Mesenchymal stem cell (in vitro differentiated cells and primary cell): ENCODE data around the gene SLC25A19.
A peak's percentile ranks its signal among the peaks of the same experiment; 100 is the strongest.

ENCODE experiments used
- DNase-seq: peaks from one replicate; pipeline ENCODE4 v3.0.0-alpha.2; 2013
- H2AFZ ChIP-seq: one replicate; pipeline ENCODE4 v1.6.1; 2013; ENCODE audit warnings: low read depth, mild to moderate bottlenecking, control low read depth, inconsistent platforms, low read length, moderate library complexity
- H2AK5ac ChIP-seq: 2 replicates; pipeline ENCODE4 v1.6.1; 2013; ENCODE audit warnings: low read length, moderate library complexity, mild to moderate bottlenecking, inconsistent platforms; ENCODE audit not compliant: severe bottlenecking
- H2BK120ac ChIP-seq: one replicate; pipeline ENCODE4 v1.6.1; 2013; ENCODE audit warnings: low read depth, mild to moderate bottlenecking, inconsistent platforms, low read length, moderate library complexity
- H2BK12ac ChIP-seq, 2 experiments: one replicate each; pipeline ENCODE4 v1.6.1; 2013; ENCODE audit warnings: inconsistent platforms in 2 of 2, low read length in 2 of 2, mild to moderate bottlenecking in 2 of 2, moderate library complexity in 2 of 2, control low read depth in 1 of 2
- H2BK15ac ChIP-seq: one replicate; pipeline ENCODE4 v1.6.1; 2013; ENCODE audit warnings: mild to moderate bottlenecking, low read depth, inconsistent platforms; ENCODE audit not compliant: poor library complexity, severe bottlenecking
- H2BK5ac ChIP-seq: 2 replicates; pipeline ENCODE4 v1.6.1; 2013; ENCODE audit warnings: low read depth, mild to moderate bottlenecking, low read length, control low read depth, inconsistent platforms; ENCODE audit not compliant: poor library complexity, severe bottlenecking
- H3K14ac ChIP-seq, 2 experiments: one replicate each; pipeline ENCODE4 v1.6.1; 2013; ENCODE audit warnings: inconsistent platforms in 2 of 2, low read length in 2 of 2, control low read depth in 1 of 2, mild to moderate bottlenecking in 1 of 2, moderate library complexity in 1 of 2
- H3K18ac ChIP-seq, 2 experiments: one replicate each; pipeline ENCODE4 v1.6.1; 2013; ENCODE audit warnings: inconsistent platforms in 2 of 2, low read length in 2 of 2, control low read depth in 1 of 2, low read depth in 1 of 2, mild to moderate bottlenecking in 1 of 2
- H3K23ac ChIP-seq, 2 experiments: one replicate each; pipeline ENCODE4 v1.6.1; 2013; ENCODE audit warnings: inconsistent platforms in 2 of 2, low read length in 2 of 2, mild to moderate bottlenecking in 2 of 2, moderate library complexity in 2 of 2, control low read depth in 1 of 2
- H3K27ac ChIP-seq: 2 replicates; pipeline ENCODE4 v1.5.1; 2013; ENCODE audit warnings: mild to moderate bottlenecking, moderate library complexity, low read length, control low read depth, inconsistent platforms; ENCODE audit not compliant: poor library complexity, severe bottlenecking
- H3K27me3 ChIP-seq, 2 experiments: 2 replicates each; pipeline versions ENCODE4 v1.6.1 to v1.7.0; 2013; ENCODE audit warnings: low read length in 2 of 2, mild to moderate bottlenecking in 2 of 2, moderate library complexity in 2 of 2, control low read depth in 1 of 2, inconsistent platforms in 1 of 2; ENCODE audit not compliant: control insufficient read depth in 1 of 2, insufficient read depth in 1 of 2
- H3K36me3 ChIP-seq, 2 experiments: 2 replicates each; pipeline versions ENCODE4 v1.6.1 to v1.7.0; 2013; ENCODE audit warnings: low read length in 2 of 2, control low read depth in 1 of 2, inconsistent platforms in 1 of 2, low read depth in 1 of 2, mild to moderate bottlenecking in 1 of 2; ENCODE audit not compliant: insufficient read depth in 2 of 2, control insufficient read depth in 1 of 2
- H3K4ac ChIP-seq, 2 experiments: one replicate each; pipeline ENCODE4 v1.6.1; 2013; ENCODE audit warnings: inconsistent platforms in 2 of 2, low read length in 2 of 2, mild to moderate bottlenecking in 2 of 2, moderate library complexity in 2 of 2, control low read depth in 1 of 2, low read depth in 1 of 2
- H3K4me1 ChIP-seq: 2 replicates; pipeline ENCODE4 v1.6.1; 2013; ENCODE audit warnings: low read depth, low read length, control low read depth; ENCODE audit not compliant: control insufficient read depth, insufficient read depth
- H3K4me2 ChIP-seq: 2 replicates; pipeline ENCODE4 v1.6.1; 2013; ENCODE audit warnings: low read length, mild to moderate bottlenecking, inconsistent platforms; ENCODE audit not compliant: poor library complexity, severe bottlenecking
- H3K4me3 ChIP-seq, 2 experiments: 2 replicates each; pipeline versions ENCODE4 v1.5.1 to v1.7.0; 2013; ENCODE audit warnings: low read length in 2 of 2, mild to moderate bottlenecking in 2 of 2, control low read depth in 1 of 2, low read depth in 1 of 2; ENCODE audit not compliant: insufficient read depth in 1 of 2
- H3K79me1 ChIP-seq: replicated peaks from 2 replicates; pipeline ENCODE4 v1.6.1; 2013; ENCODE audit warnings: mild to moderate bottlenecking, control low read depth, low read length, inconsistent platforms; ENCODE audit not compliant: poor library complexity, severe bottlenecking
- H3K9ac ChIP-seq: 2 replicates; pipeline ENCODE4 v1.7.0; 2013; ENCODE audit warnings: mild to moderate bottlenecking, low read length, moderate library complexity
- H3K9me3 ChIP-seq: 2 replicates; pipeline ENCODE4 v1.7.0; 2013; ENCODE audit warnings: mild to moderate bottlenecking, low read length; ENCODE audit not compliant: control insufficient read depth
- H4K8ac ChIP-seq: one replicate; pipeline ENCODE4 v1.6.1; 2013; ENCODE audit warnings: inconsistent platforms, mild to moderate bottlenecking, low read length, moderate library complexity
- H4K91ac ChIP-seq: one replicate; pipeline ENCODE4 v1.6.1; 2013; ENCODE audit warnings: mild to moderate bottlenecking, low read length, inconsistent platforms
- WGBS: methylation state at CpG from one replicate; pipeline ENCODE4 v1.1.7; 2013; ENCODE audit warnings: mixed read lengths; 5-methylcytosine and 5-hydroxymethylcytosine counted together

The SLC25A19 gene

DNA sequence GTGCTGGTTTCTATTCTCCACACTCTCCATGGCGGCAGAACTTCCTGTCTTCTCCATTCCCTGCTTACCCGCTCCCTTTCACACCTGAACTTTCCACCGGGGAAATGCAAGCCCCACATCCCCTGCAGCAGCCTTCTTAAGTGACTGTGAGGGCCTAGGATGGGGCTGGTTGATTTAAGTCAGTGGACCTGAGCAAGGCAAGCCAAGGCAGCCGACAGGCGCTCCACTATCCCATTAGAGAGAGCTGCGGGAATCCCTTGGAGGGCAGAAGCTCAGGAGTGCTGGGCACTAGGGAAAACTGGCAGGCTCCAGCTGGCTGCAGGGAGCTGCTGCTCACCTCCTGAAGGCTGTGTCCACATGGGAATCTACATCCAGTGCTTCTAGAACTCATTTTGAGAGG, 36.1 kb upstream of the SLC25A19 start:
- no peak for DNase-seq

GRCh38 chr17:75321506-75321905, 32.3 kb upstream of the SLC25A19 start:
- no peak overlapping the region for H2BK120ac ChIP-seq
- 92% methylated on average over 10 of the region's 10 CpGs for WGBS

More for the DNA sequence above, 36.1 kb upstream of the SLC25A19 start:
- H3K27me3 ChIP-seq, result no peaks in the 10 kb centered on the region
- no peak overlapping the region for H3K14ac ChIP-seq
- no peak overlapping the region for H2BK120ac ChIP-seq
- H3K4me3 ChIP-seq, result no peak overlapping the region
- no peak overlapping the region for H2AK5ac ChIP-seq
- no peak overlapping the region for H3K4me2 ChIP-seq
- H2BK5ac ChIP-seq, result no peak overlapping the region
- WGBS, result 97% methylated on average over 5 of the region's 6 CpGs
- peaks cover 42% of the 10 kb centered on the region for H3K79me1 ChIP-seq
- H3K9ac ChIP-seq, result no peak overlapping the region
- no peaks in the 10 kb centered on the region for H3K9me3 ChIP-seq
- H3K4ac ChIP-seq, result no peak overlapping the region
- H3K18ac ChIP-seq, result no peak overlapping the region
- no peak overlapping the region for H3K27ac ChIP-seq
- H3K23ac ChIP-seq, result no peak overlapping the region
- H3K4me1 ChIP-seq, result peaks cover 6% of the 10 kb centered on the region
- H3K36me3 ChIP-seq, result peaks cover 32 to 36% of the 10 kb centered on the region in 2 experiments
- no peak overlapping the region for H2BK12ac ChIP-seq
- no peak overlapping the region for H4K8ac ChIP-seq
- no peak overlapping the region for H2AFZ ChIP-seq
- no peak overlapping the region for H2BK15ac ChIP-seq
- H4K91ac ChIP-seq, result no peak overlapping the region

DNA sequence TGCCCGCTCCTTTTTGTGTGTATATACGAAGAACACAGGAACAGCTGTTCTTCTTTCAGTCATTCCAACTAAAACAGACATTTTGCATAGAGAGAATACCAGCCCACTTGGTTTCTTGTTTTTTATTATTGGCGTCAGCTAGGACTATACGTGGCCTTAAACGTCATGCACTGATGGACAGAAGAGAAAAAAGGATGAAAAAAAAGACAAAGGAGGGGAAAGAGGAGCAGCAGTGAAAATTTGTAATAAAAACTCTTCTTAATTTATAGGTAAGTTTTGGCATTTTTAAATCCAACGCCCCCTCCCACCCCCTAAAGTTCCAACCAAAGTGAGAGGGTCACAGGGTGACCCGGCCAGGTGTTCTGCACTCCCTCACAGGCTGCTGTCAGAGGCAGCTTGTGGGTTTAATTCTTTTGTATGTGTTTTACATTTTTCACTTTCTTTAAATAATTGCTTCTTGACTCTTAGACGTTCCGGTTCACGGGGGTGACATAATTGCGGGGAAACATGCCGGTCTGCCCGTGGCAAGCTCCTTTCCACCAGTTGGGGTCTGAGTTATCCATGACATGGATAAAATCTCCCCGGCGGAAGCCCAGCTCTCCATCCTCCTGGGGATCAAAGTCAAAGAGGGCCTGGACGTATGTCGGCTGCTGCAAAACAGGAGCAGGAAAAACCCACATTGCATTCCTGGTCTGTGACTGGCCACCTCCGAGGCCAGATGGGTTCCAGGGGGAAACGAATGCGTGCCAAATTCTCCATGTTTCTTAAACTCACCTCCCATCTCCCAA, 30.9 kb upstream of the SLC25A19 start:
- Histone ChIP-seq H3K79me1 (peaks cover 51% of the 10 kb centered on the region), H3K27ac (peak overlapping the region; percentile 17), H4K91ac (no peak overlapping the region), H2BK12ac (no peak overlapping the region), H2BK120ac (no peak overlapping the region), H3K4ac (no peak overlapping the region), H2AFZ (no peak overlapping the region), H3K4me1 (peaks cover 6% of the 10 kb centered on the region), H3K4me2 (no peak overlapping the region), H3K9ac (peak overlapping the region; percentile 26), H2BK15ac (no peak overlapping the region), H3K18ac (no peak overlapping the region), H3K9me3 (no peaks in the 10 kb centered on the region), H3K27me3 (no peaks in the 10 kb centered on the region), H3K23ac (no peak overlapping the region), H3K4me3 (no peak overlapping the region), H4K8ac (no peak overlapping the region), H2BK5ac (no peak overlapping the region), H3K36me3 (peaks cover 53 to 64% of the 10 kb centered on the region in 2 experiments), H3K14ac (no peak overlapping the region), H2AK5ac (no peak overlapping the region)
- peak; percentile 61 for DNase-seq
- WGBS, result 75% methylated on average over 18 of the region's 20 CpGs

More at GRCh38 chr17:75321506-75321905, 32.3 kb upstream of the SLC25A19 start:
- peaks cover 6% of the 10 kb centered on the region for H3K4me1 ChIP-seq
- no peak for DNase-seq
- no peaks in the 10 kb centered on the region for H3K9me3 ChIP-seq
- no peak overlapping the region for H3K9ac ChIP-seq
- H3K23ac ChIP-seq, result no peak overlapping the region
- no peak overlapping the region for H2BK5ac ChIP-seq
- H3K4me2 ChIP-seq, result no peak overlapping the region
- H4K91ac ChIP-seq, result no peak overlapping the region
- no peak overlapping the region for H2BK15ac ChIP-seq
- H3K4ac ChIP-seq, result no peak overlapping the region
- H2AFZ ChIP-seq, result no peak overlapping the region
- H2BK12ac ChIP-seq, result no peak overlapping the region
- no peaks in the 10 kb centered on the region for H3K27me3 ChIP-seq
- H3K79me1 ChIP-seq, result peaks cover 51% of the 10 kb centered on the region
- H3K14ac ChIP-seq, result no peak overlapping the region
- H2AK5ac ChIP-seq, result no peak overlapping the region
- H4K8ac ChIP-seq, result no peak overlapping the region
- H3K27ac ChIP-seq, result no peak overlapping the region
- no peak overlapping the region for H3K18ac ChIP-seq
- H3K36me3 ChIP-seq, result peaks cover 53 to 59% of the 10 kb centered on the region in 2 experiments
- no peak overlapping the region for H3K4me3 ChIP-seq

DNA sequence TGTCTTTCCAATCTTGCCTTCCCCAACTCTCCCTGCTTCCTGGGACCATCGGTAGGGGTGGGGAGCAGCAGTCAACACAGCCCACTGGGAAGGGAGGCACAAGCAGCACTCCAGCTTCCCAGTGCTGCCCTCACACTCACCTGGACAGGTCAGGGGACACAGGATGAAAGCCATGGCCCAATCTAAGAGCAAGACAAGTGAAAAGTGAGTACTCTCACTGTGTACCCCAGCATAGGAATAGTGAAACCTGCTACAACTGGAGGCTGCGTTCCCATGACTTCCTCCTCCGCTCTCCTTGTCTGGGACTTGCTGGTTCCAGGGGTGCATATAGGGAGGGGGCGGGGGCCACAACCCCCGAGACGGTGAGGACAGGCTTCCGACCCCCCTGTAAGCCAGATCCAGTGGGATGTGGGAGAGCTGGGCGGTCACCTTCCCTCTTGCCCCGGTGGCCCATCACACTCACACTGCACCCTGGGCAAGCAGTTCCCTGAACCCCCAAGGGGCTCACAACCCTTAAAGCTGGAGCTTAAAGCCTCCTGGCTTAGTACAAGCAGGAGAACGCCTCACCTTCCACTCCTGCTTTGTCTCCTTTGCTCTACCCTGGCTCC, 29.5 kb upstream of the SLC25A19 start:
- Histone ChIP-seq H2AK5ac (no peak overlapping the region), H3K9ac (no peak overlapping the region), H3K4me3 (no peak overlapping the region), H3K23ac (no peak overlapping the region), H4K91ac (no peak overlapping the region), H2BK12ac (no peak overlapping the region), H4K8ac (no peak overlapping the region), H2AFZ (no peak overlapping the region), H3K36me3 (peaks cover 52 to 71% of the 10 kb centered on the region in 2 experiments), H2BK15ac (no peak overlapping the region), H2BK120ac (no peak overlapping the region), H3K4me1 (peaks cover 12% of the 10 kb centered on the region), H3K18ac (no peak overlapping the region), H2BK5ac (no peak overlapping the region), H3K4ac (no peak overlapping the region), H3K27ac (no peak overlapping the region), H3K27me3 (no peaks in the 10 kb centered on the region), H3K9me3 (no peaks in the 10 kb centered on the region), H3K14ac (no peak overlapping the region), H3K4me2 (no peak overlapping the region), H3K79me1 (peaks cover 55% of the 10 kb centered on the region)
- WGBS, result 97% methylated on average over 10 of the region's 10 CpGs
- DNase-seq, result no peak
